Neural cell (in vitro differentiated cells): ENCODE results near the gene PRR33. TPM values are rescaled to one million over a fixed set of nuclear protein-coding genes. Genes with fewer than 3 reads are reported as not detected.

Experiments
- H2AFZ ChIP-seq: fragments of 200-600, 300-800 bp; sonication (generic), shearing (Covaris generic); 2 replicates; pipeline ENCODE4 v1.6.0; 2014; ENCODE audit warnings: low read depth, mild to moderate bottlenecking, antibody characterized with exemption, low read length, moderate library complexity
- H3F3A ChIP-seq: fragments of 200-600 bp; shearing (Covaris generic); 2 replicates; pipeline ENCODE4 v1.6.1; 2016; ENCODE audit warnings: mild to moderate bottlenecking, moderate library complexity, mixed read lengths, antibody characterized with exemption, low read length; ENCODE audit not compliant: insufficient read depth, poor library complexity, severe bottlenecking
- H3K27ac ChIP-seq: fragments of 200-600, 300-800 bp; sonication (generic), shearing (Covaris generic); 2 replicates; pipeline ENCODE4 v1.5.1; 2014; ENCODE audit warnings: mild to moderate bottlenecking, low read length, moderate library complexity
- H3K27me3 ChIP-seq: fragments of 300-800, 200-600 bp; sonication (generic), shearing (Covaris generic); 2 replicates; pipeline ENCODE4 v1.6.0; 2014; ENCODE audit warnings: mild to moderate bottlenecking, low read depth, low read length, moderate library complexity; ENCODE audit not compliant: insufficient read depth
- H3K36me3 ChIP-seq: fragments of 300-800, 200-600 bp; sonication (generic), shearing (Covaris generic); 2 replicates; pipeline ENCODE4 v1.5.1; 2014; ENCODE audit warnings: mild to moderate bottlenecking, antibody characterized with exemption, low read length, moderate library complexity; ENCODE audit not compliant: insufficient read depth
- H3K4me2 ChIP-seq: fragments of 300-800, 200-600 bp; sonication (generic), shearing (Covaris generic); 2 replicates; pipeline ENCODE4 v1.6.0; 2014; ENCODE audit warnings: mild to moderate bottlenecking, low read length
- H3K4me3 ChIP-seq: fragments of 300-800, 200-600 bp; sonication (generic), shearing (Covaris generic); 2 replicates; pipeline ENCODE4 v1.5.1; 2014; ENCODE audit warnings: mild to moderate bottlenecking, low read length, moderate library complexity
- H3K79me2 ChIP-seq: fragments of 200-600 bp; shearing (Covaris generic); replicated peaks from 2 replicates; pipeline ENCODE4 v1.6.0; 2014; ENCODE audit warnings: mild to moderate bottlenecking, low read length, moderate library complexity; ENCODE audit not compliant: insufficient read depth
- H3K9ac ChIP-seq: fragments of 300-800, 200-600 bp; sonication (generic), shearing (Covaris generic); 2 replicates; pipeline ENCODE4 v1.6.1; 2016; ENCODE audit warnings: mild to moderate bottlenecking, low read length, mixed read lengths
- H3K9me2 ChIP-seq: fragments of 200-600 bp; shearing (Covaris generic); 2 replicates; pipeline ENCODE4 v1.6.1; 2016; ENCODE audit warnings: mild to moderate bottlenecking, low read length, mixed read lengths; ENCODE audit not compliant: insufficient read depth
- H3K9me3 ChIP-seq: fragments of 200-600, 300-800 bp; sonication (generic), shearing (Covaris generic); 2 replicates; pipeline ENCODE4 v1.6.1; 2016; ENCODE audit warnings: mild to moderate bottlenecking, mixed run types, low read length, moderate library complexity, mixed read lengths
- H4K20me1 ChIP-seq: fragments of 200-600 bp; shearing (Covaris generic); 2 replicates; pipeline ENCODE4 v1.6.1; 2016; ENCODE audit warnings: mild to moderate bottlenecking, mixed run types; ENCODE audit not compliant: insufficient read depth
- CTCF ChIP-seq: fragments of 450-650 bp; IDR thresholded peaks from 2 replicates; pipeline ENCODE4 v1.5.1; 2014; ENCODE audit warnings: antibody characterized with exemption, mild to moderate bottlenecking, moderate library complexity; ENCODE audit not compliant: poor library complexity, severe bottlenecking
- EP300 ChIP-seq: fragments of 450-650 bp; conservative IDR thresholded peaks from 2 replicates; pipeline ENCODE4 v1.6.1; 2014; ENCODE audit warnings: antibody characterized with exemption, mild to moderate bottlenecking, moderate library complexity; ENCODE audit not compliant: poor library complexity, severe bottlenecking
- EZH2 ChIP-seq: fragments of 200-600, 300-800 bp; shearing (Covaris generic), sonication (generic); IDR thresholded peaks from 2 replicates; pipeline ENCODE4 v1.6.1; 2014; ENCODE audit warnings: antibody characterized with exemption, low read length, borderline replicate concordance, mild to moderate bottlenecking; ENCODE audit not compliant: insufficient read depth, poor library complexity, severe bottlenecking
- MXI1 ChIP-seq: fragments of 450-650 bp; conservative IDR thresholded peaks from 2 replicates; pipeline ENCODE4 v1.6.1; 2014; ENCODE audit warnings: antibody characterized with exemption, mild to moderate bottlenecking; ENCODE audit not compliant: poor library complexity, severe bottlenecking
- POLR2AphosphoS5 ChIP-seq: IDR thresholded peaks from 2 replicates; pipeline ENCODE4 v1.6.1; 2012
- RAD21 ChIP-seq: fragments of 450-650 bp; conservative IDR thresholded peaks from 2 replicates; pipeline ENCODE4 v1.6.1; 2014; ENCODE audit warnings: antibody characterized with exemption, mild to moderate bottlenecking, moderate library complexity
- REST ChIP-seq: IDR thresholded peaks from 2 replicates; pipeline ENCODE4 v1.6.1; 2012; ENCODE audit warnings: borderline replicate concordance
- SMC3 ChIP-seq: fragments of 450-650 bp; conservative IDR thresholded peaks from 2 replicates; pipeline ENCODE4 v1.6.1; 2014; ENCODE audit warnings: antibody characterized with exemption, mild to moderate bottlenecking, moderate library complexity; ENCODE audit not compliant: poor library complexity
- TAF1 ChIP-seq: IDR thresholded peaks from 2 replicates; pipeline ENCODE4 v1.6.1; 2012; ENCODE audit warnings: low read depth
- polyA plus RNA-seq: library from polyadenylated mRNA; depleted of rRNA; stranded (reverse); fragments of >200 nt; gene quantifications from 2 replicates; pipeline ENCODE4 v1.2.3, GENCODE V29; 2014

PRR33 gene
- polyA plus RNA-seq, 1 donor from 2014 or later = not detected

GRCh38 chr11:1858576-1858975, 33.1 kb downstream of the PRR33 start:
- H3K4me3 ChIP-seq = no peak overlapping the region
- H3K9me3 ChIP-seq = no peaks in the 10 kb centered on the region
- no peaks in the 10 kb centered on the region for H3K27me3 ChIP-seq
- no peak overlapping the region for H3K4me2 ChIP-seq
- no peaks in the 10 kb centered on the region for H3K36me3 ChIP-seq
- H3K9me2 ChIP-seq = no peaks in the 10 kb centered on the region
- no peaks in the 10 kb centered on the region for H3K79me2 ChIP-seq
- H3K27ac ChIP-seq = no peak overlapping the region
- TF ChIP-seq RAD21 (no peak), CTCF (no peak), EP300 (no peak), EZH2 (no peak), SMC3 (no peak), REST (no peak), TAF1 (no peak), POLR2AphosphoS5 (no peak), MXI1 (no peak)
- H3F3A ChIP-seq = no peaks in the 10 kb centered on the region
- no peak overlapping the region for H2AFZ ChIP-seq
- H3K9ac ChIP-seq = no peak overlapping the region
- no peaks in the 10 kb centered on the region for H4K20me1 ChIP-seq

- Histone ChIP-seq H3K4me3 (no peak overlapping the region), H3K27ac (no peak overlapping the region), H4K20me1 (no peaks in the 10 kb centered on the region), H3K9me2 (no peaks in the 10 kb centered on the region), H2AFZ (no peak overlapping the region), H3K79me2 (no peaks in the 10 kb centered on the region), H3K4me2 (no peak overlapping the region), H3K36me3 (no peaks in the 10 kb centered on the region), H3K9me3 (no peaks in the 10 kb centered on the region), H3K9ac (no peak overlapping the region), H3K27me3 (no peaks in the 10 kb centered on the region), H3F3A (no peaks in the 10 kb centered on the region)
- no peak for TF ChIP-seq EP300
Observed at GRCh38 chr11:1858154-1858553, 33.5 kb downstream of the PRR33 start.

GRCh38 chr11:1857064-1857463, 34.6 kb downstream of the PRR33 start:
- no peaks in the 10 kb centered on the region for H3K9me3 ChIP-seq
- H3K9me2 ChIP-seq = no peaks in the 10 kb centered on the region
- no peak overlapping the region for H3K4me2 ChIP-seq
- no peaks in the 10 kb centered on the region for H3K27me3 ChIP-seq
- no peaks in the 10 kb centered on the region for H4K20me1 ChIP-seq
- H3K27ac ChIP-seq = no peak overlapping the region
- no peaks in the 10 kb centered on the region for H3F3A ChIP-seq
- H3K79me2 ChIP-seq = no peaks in the 10 kb centered on the region
- no peak overlapping the region for H3K4me3 ChIP-seq
- TF ChIP-seq EP300 = no peak
- H3K9ac ChIP-seq = no peak overlapping the region
- no peak overlapping the region for H2AFZ ChIP-seq
- H3K36me3 ChIP-seq = no peaks in the 10 kb centered on the region
